Mesenchymal stem cell (in vitro differentiated cells and primary cell): ENCODE measurements around the gene VARS2.

Experiments
- DNase-seq: peaks from one replicate; pipeline ENCODE4 v3.0.0-alpha.2; 2013
- H2AFZ ChIP-seq: one replicate; pipeline ENCODE4 v1.6.1; 2013; ENCODE audit warnings: low read depth, mild to moderate bottlenecking, control low read depth, inconsistent platforms, low read length, moderate library complexity
- H2AK5ac ChIP-seq: 2 replicates; pipeline ENCODE4 v1.6.1; 2013; ENCODE audit warnings: low read length, moderate library complexity, mild to moderate bottlenecking, inconsistent platforms; ENCODE audit not compliant: severe bottlenecking
- H2BK120ac ChIP-seq: one replicate; pipeline ENCODE4 v1.6.1; 2013; ENCODE audit warnings: low read depth, mild to moderate bottlenecking, inconsistent platforms, low read length, moderate library complexity
- H2BK12ac ChIP-seq, 2 experiments: one replicate each; pipeline ENCODE4 v1.6.1; 2013; ENCODE audit warnings: inconsistent platforms in 2 of 2, low read length in 2 of 2, mild to moderate bottlenecking in 2 of 2, moderate library complexity in 2 of 2, control low read depth in 1 of 2
- H2BK15ac ChIP-seq: one replicate; pipeline ENCODE4 v1.6.1; 2013; ENCODE audit warnings: mild to moderate bottlenecking, low read depth, inconsistent platforms; ENCODE audit not compliant: poor library complexity, severe bottlenecking
- H2BK5ac ChIP-seq: 2 replicates; pipeline ENCODE4 v1.6.1; 2013; ENCODE audit warnings: low read depth, mild to moderate bottlenecking, low read length, control low read depth, inconsistent platforms; ENCODE audit not compliant: poor library complexity, severe bottlenecking
- H3K14ac ChIP-seq, 2 experiments: one replicate each; pipeline ENCODE4 v1.6.1; 2013; ENCODE audit warnings: inconsistent platforms in 2 of 2, low read length in 2 of 2, control low read depth in 1 of 2, mild to moderate bottlenecking in 1 of 2, moderate library complexity in 1 of 2
- H3K18ac ChIP-seq, 2 experiments: one replicate each; pipeline ENCODE4 v1.6.1; 2013; ENCODE audit warnings: inconsistent platforms in 2 of 2, low read length in 2 of 2, control low read depth in 1 of 2, low read depth in 1 of 2, mild to moderate bottlenecking in 1 of 2
- H3K23ac ChIP-seq, 2 experiments: one replicate each; pipeline ENCODE4 v1.6.1; 2013; ENCODE audit warnings: inconsistent platforms in 2 of 2, low read length in 2 of 2, mild to moderate bottlenecking in 2 of 2, moderate library complexity in 2 of 2, control low read depth in 1 of 2
- H3K27ac ChIP-seq: 2 replicates; pipeline ENCODE4 v1.5.1; 2013; ENCODE audit warnings: mild to moderate bottlenecking, moderate library complexity, low read length, control low read depth, inconsistent platforms; ENCODE audit not compliant: poor library complexity, severe bottlenecking
- H3K27me3 ChIP-seq, 2 experiments: 2 replicates each; pipeline versions ENCODE4 v1.6.1 to v1.7.0; 2013; ENCODE audit warnings: low read length in 2 of 2, mild to moderate bottlenecking in 2 of 2, moderate library complexity in 2 of 2, control low read depth in 1 of 2, inconsistent platforms in 1 of 2; ENCODE audit not compliant: control insufficient read depth in 1 of 2, insufficient read depth in 1 of 2
- H3K36me3 ChIP-seq, 2 experiments: 2 replicates each; pipeline versions ENCODE4 v1.6.1 to v1.7.0; 2013; ENCODE audit warnings: low read length in 2 of 2, control low read depth in 1 of 2, inconsistent platforms in 1 of 2, low read depth in 1 of 2, mild to moderate bottlenecking in 1 of 2; ENCODE audit not compliant: insufficient read depth in 2 of 2, control insufficient read depth in 1 of 2
- H3K4ac ChIP-seq, 2 experiments: one replicate each; pipeline ENCODE4 v1.6.1; 2013; ENCODE audit warnings: inconsistent platforms in 2 of 2, low read length in 2 of 2, mild to moderate bottlenecking in 2 of 2, moderate library complexity in 2 of 2, control low read depth in 1 of 2, low read depth in 1 of 2
- H3K4me1 ChIP-seq: 2 replicates; pipeline ENCODE4 v1.6.1; 2013; ENCODE audit warnings: low read depth, low read length, control low read depth; ENCODE audit not compliant: control insufficient read depth, insufficient read depth
- H3K4me2 ChIP-seq: 2 replicates; pipeline ENCODE4 v1.6.1; 2013; ENCODE audit warnings: low read length, mild to moderate bottlenecking, inconsistent platforms; ENCODE audit not compliant: poor library complexity, severe bottlenecking
- H3K4me3 ChIP-seq, 2 experiments: 2 replicates each; pipeline versions ENCODE4 v1.5.1 to v1.7.0; 2013; ENCODE audit warnings: low read length in 2 of 2, mild to moderate bottlenecking in 2 of 2, control low read depth in 1 of 2, low read depth in 1 of 2; ENCODE audit not compliant: insufficient read depth in 1 of 2
- H3K79me1 ChIP-seq: replicated peaks from 2 replicates; pipeline ENCODE4 v1.6.1; 2013; ENCODE audit warnings: mild to moderate bottlenecking, control low read depth, low read length, inconsistent platforms; ENCODE audit not compliant: poor library complexity, severe bottlenecking
- H3K9ac ChIP-seq: 2 replicates; pipeline ENCODE4 v1.7.0; 2013; ENCODE audit warnings: mild to moderate bottlenecking, low read length, moderate library complexity
- H3K9me3 ChIP-seq: 2 replicates; pipeline ENCODE4 v1.7.0; 2013; ENCODE audit warnings: mild to moderate bottlenecking, low read length; ENCODE audit not compliant: control insufficient read depth
- H4K8ac ChIP-seq: one replicate; pipeline ENCODE4 v1.6.1; 2013; ENCODE audit warnings: inconsistent platforms, mild to moderate bottlenecking, low read length, moderate library complexity
- H4K91ac ChIP-seq: one replicate; pipeline ENCODE4 v1.6.1; 2013; ENCODE audit warnings: mild to moderate bottlenecking, low read length, inconsistent platforms
- WGBS: methylation state at CpG from one replicate; pipeline ENCODE4 v1.1.7; 2013; ENCODE audit warnings: mixed read lengths; 5-methylcytosine and 5-hydroxymethylcytosine counted together

VARS2 gene

GRCh38 chr6:30945281-30945680, 31.2 kb downstream of the VARS2 start:
- H3K9me3 ChIP-seq, result peaks cover 10% of the 10 kb centered on the region
- H3K23ac ChIP-seq, result no peak overlapping the region
- no peak overlapping the region for H3K4me2 ChIP-seq
- H2BK12ac ChIP-seq, result no peak overlapping the region
- peaks cover 10% of the 10 kb centered on the region for H3K4me1 ChIP-seq
- no peak overlapping the region for H2AFZ ChIP-seq
- H3K27ac ChIP-seq, result no peak overlapping the region
- H3K4me3 ChIP-seq, result no peak overlapping the region
- H2BK5ac ChIP-seq, result no peak overlapping the region
- H3K14ac ChIP-seq, result no peak overlapping the region
- H2BK120ac ChIP-seq, result no peak overlapping the region
- DNase-seq, result no peak
- 97% methylated on average over 3 of the region's 5 CpGs for WGBS
- H2BK15ac ChIP-seq, result no peak overlapping the region
- H4K91ac ChIP-seq, result no peak overlapping the region
- no peaks in the 10 kb centered on the region for H3K79me1 ChIP-seq
- no peak overlapping the region for H3K18ac ChIP-seq
- no peak overlapping the region for H3K4ac ChIP-seq
- no peak overlapping the region for H3K9ac ChIP-seq
- H2AK5ac ChIP-seq, result no peak overlapping the region
- H4K8ac ChIP-seq, result no peak overlapping the region
- no peaks in the 10 kb centered on the region for H3K36me3 ChIP-seq
- H3K27me3 ChIP-seq, result peaks cover 16 to 88% of the 10 kb centered on the region in 2 experiments

GRCh38 chr6:30947231-30947630, 33.2 kb downstream of the VARS2 start:
- Histone ChIP-seq H4K91ac (no peak overlapping the region), H2BK15ac (no peak overlapping the region), H3K27ac (no peak overlapping the region), H3K36me3 (no peaks in the 10 kb centered on the region), H3K9ac (no peak overlapping the region), H3K18ac (no peak overlapping the region), H2AFZ (no peak overlapping the region), H2BK120ac (no peak overlapping the region), H2AK5ac (no peak overlapping the region), H2BK5ac (no peak overlapping the region), H3K9me3 (peaks cover 24% of the 10 kb centered on the region), H4K8ac (no peak overlapping the region), H3K23ac (no peak overlapping the region), H3K4me1 (peaks cover 8% of the 10 kb centered on the region), H3K4me2 (no peak overlapping the region), H3K4me3 (no peak overlapping the region), H3K27me3 (peaks cover 31 to 91% of the 10 kb centered on the region in 2 experiments), H2BK12ac (no peak overlapping the region), H3K14ac (no peak overlapping the region), H3K4ac (no peak overlapping the region), H3K79me1 (no peaks in the 10 kb centered on the region)
- 81% methylated on average over 4 of the region's 4 CpGs for WGBS
- no peak for DNase-seq

GRCh38 chr6:30948811-30949210, 34.8 kb downstream of the VARS2 start:
- Histone ChIP-seq H3K23ac (no peak overlapping the region), H3K14ac (no peak overlapping the region), H3K4me2 (no peak overlapping the region), H3K4me3 (no peak overlapping the region), H3K9ac (no peak overlapping the region), H3K27ac (no peak overlapping the region), H2BK15ac (no peak overlapping the region), H3K9me3 (peaks cover 25% of the 10 kb centered on the region), H3K4me1 (no peaks in the 10 kb centered on the region), H2BK120ac (no peak overlapping the region), H4K91ac (no peak overlapping the region), H3K18ac (no peak overlapping the region), H4K8ac (no peak overlapping the region), H2BK5ac (no peak overlapping the region), H2AK5ac (no peak overlapping the region), H3K27me3 (peaks cover 44 to 92% of the 10 kb centered on the region in 2 experiments), H3K4ac (no peak overlapping the region), H3K36me3 (no peaks in the 10 kb centered on the region), H3K79me1 (no peaks in the 10 kb centered on the region), H2AFZ (no peak overlapping the region), H2BK12ac (no peak overlapping the region)
- WGBS, result 89% methylated on average over 6 of the region's 6 CpGs
- DNase-seq, result no peak

GRCh38 chr6:30951907-30952469, 38.0 kb downstream of the VARS2 start:
- Histone ChIP-seq H2BK12ac (no peak overlapping the region), H3K27ac (no peak overlapping the region), H3K4me1 (peaks cover 15% of the 10 kb centered on the region), H3K18ac (no peak overlapping the region), H3K9ac (no peak overlapping the region), H4K8ac (no peak overlapping the region), H2AFZ (no peak overlapping the region), H4K91ac (no peak overlapping the region), H2BK15ac (no peak overlapping the region), H3K27me3 (peaks cover 43 to 98% of the 10 kb centered on the region in 2 experiments), H3K9me3 (peaks cover 25% of the 10 kb centered on the region), H2AK5ac (no peak overlapping the region), H3K4me3 (no peak overlapping the region), H3K14ac (no peak overlapping the region), H2BK120ac (no peak overlapping the region), H2BK5ac (no peak overlapping the region), H3K36me3 (no peaks in the 10 kb centered on the region), H3K23ac (no peak overlapping the region), H3K4me2 (no peak overlapping the region), H3K79me1 (no peaks in the 10 kb centered on the region), H3K4ac (no peak overlapping the region)
- DNase-seq, result no peak
- WGBS, result 68% methylated on average over 5 of the region's 5 CpGs
